HCT116 (cell line): ENCODE measurements around the gene HADH. TPM values are rescaled to one million over a fixed set of nuclear protein-coding genes. Genes with fewer than 3 reads are reported as not detected.

Source experiments
- ATAC-seq: fragments of 200-7000 bp; cut with Tn5 transposase; 2 replicates; pipeline ENCODE4 v1.9.1; 2020; ENCODE audit warnings: mild to moderate bottlenecking, moderate library complexity
- BruUV-seq: library from RNA; stranded (reverse); fragments of 400-500 nt; replicated peaks from 2 replicates; lab custom pipeline; 2021; lab: Mats Ljungman, UMichigan
- CTCF ChIA-PET: fragments of 300-600 bp; sonication (Branson Sonifier 250); formaldehyde crosslinking; loops from one replicate; lab custom pipeline; 2021; ENCODE audit warnings: antibody characterized with exemption; lab: Charles Lee
- POLR2A ChIA-PET: fragments of 300-600, 350-600 bp; sonication (Branson Sonifier 250); formaldehyde crosslinking; loops from one replicate; lab custom pipeline; 2021; ENCODE audit warnings: antibody characterized with exemption; lab: Charles Lee
- RAD21 ChIA-PET, 2 experiments: fragments of 300-600 bp; sonication (Branson Sonifier 250); formaldehyde crosslinking; loops; one replicate each; lab custom pipeline; 2023; ENCODE audit warnings: low total read pairs in 2 of 2; ENCODE audit not compliant: uncharacterized antibody in 2 of 2, unreplicated experiment in 2 of 2, low non-redundant PET in 1 of 2; lab: Charles Lee
- DNase-seq: peaks from one replicate; pipeline ENCODE4 v3.0.0-alpha.2; 2010; ENCODE audit warnings: low read depth, low spot score
- H2AFZ ChIP-seq: fragments of 200-600 bp; shearing (Covaris generic), sonication (generic); 2 replicates; pipeline ENCODE4 v1.6.1; 2017; ENCODE audit warnings: low read depth, mixed run types, mixed read lengths, antibody characterized with exemption, low read length; ENCODE audit not compliant: poor library complexity, severe bottlenecking
- H3K27ac ChIP-seq: 2 replicates; pipeline ENCODE4 v1.5.1; 2012; ENCODE audit warnings: low read depth, low read length
- H3K27me3 ChIP-seq: fragments of 200-600 bp; sonication (generic); 2 replicates; pipeline ENCODE4 v1.6.1; 2016; ENCODE audit warnings: mixed run types, low read length, mixed read lengths; ENCODE audit not compliant: insufficient read depth
- H3K36me3 ChIP-seq, 2 experiments: fragments of 200-500 bp in 1 of 2; fragments of 200-600 bp in 1 of 2; sonication (Bioruptor generic) in 1 of 2; sonication (generic) in 1 of 2; 2 replicates each; pipeline versions ENCODE4 v1.5.1 to v1.6.1; 2014 to 2016; ENCODE audit warnings: low read length in 2 of 2, inconsistent platforms in 1 of 2, mixed read lengths in 1 of 2, mixed run types in 1 of 2; ENCODE audit not compliant: insufficient read depth in 2 of 2, control insufficient read depth in 1 of 2
- H3K4me1 ChIP-seq, 2 experiments: fragments of 200-600 bp in 1 of 2; sonication (generic) in 1 of 2; 2 replicates each; pipeline versions ENCODE4 v1.5.1 to v1.6.1; 2012 to 2017; ENCODE audit warnings: low read length in 2 of 2, inconsistent platforms in 1 of 2, mild to moderate bottlenecking in 1 of 2, mixed read lengths in 1 of 2, mixed run types in 1 of 2, moderate library complexity in 1 of 2; ENCODE audit not compliant: insufficient read depth in 2 of 2, control insufficient read depth in 1 of 2
- H3K4me2 ChIP-seq: fragments of 200-600 bp; sonication (generic); 2 replicates; pipeline ENCODE4 v1.6.1; 2017; ENCODE audit warnings: mixed run types, low read length, mixed read lengths
- H3K4me3 ChIP-seq, 2 experiments: fragments of 200-600 bp in 1 of 2; sonication (generic) in 1 of 2; replicated peaks in 1 of 2; 2 replicates each; pipeline ENCODE4 v1.5.1; 2011 to 2016; ENCODE audit warnings: low read length in 2 of 2, control low read depth in 1 of 2, low read depth in 1 of 2, mild to moderate bottlenecking in 1 of 2, mixed read lengths in 1 of 2, mixed run types in 1 of 2
- H3K79me2 ChIP-seq: fragments of 200-600 bp; sonication (generic); 2 replicates; pipeline ENCODE4 v1.6.1; 2017; ENCODE audit warnings: mild to moderate bottlenecking, mixed run types, low read length, moderate library complexity, mixed read lengths; ENCODE audit not compliant: insufficient read depth
- H3K9ac ChIP-seq: fragments of 200-600 bp; sonication (generic); 2 replicates; pipeline ENCODE4 v1.6.1; 2016; ENCODE audit warnings: low read length, mixed read lengths
- H3K9me2 ChIP-seq: fragments of 200-600 bp; sonication (generic), shearing (Covaris generic); 2 replicates; pipeline ENCODE4 v1.6.1; 2017; ENCODE audit warnings: mixed run types, mild to moderate bottlenecking, moderate library complexity; ENCODE audit not compliant: insufficient read depth
- H3K9me3 ChIP-seq, 2 experiments: fragments of 200-500 bp in 1 of 2; fragments of 200-600 bp in 1 of 2; sonication (Bioruptor generic) in 1 of 2; sonication (generic) in 1 of 2; 2 replicates each; pipeline ENCODE4 v1.6.1; 2014 to 2017; ENCODE audit warnings: low read length in 2 of 2, mixed read lengths in 2 of 2, inconsistent platforms in 1 of 2, low read depth in 1 of 2, mild to moderate bottlenecking in 1 of 2, mixed run types in 1 of 2, moderate library complexity in 1 of 2; ENCODE audit not compliant: control insufficient read depth in 1 of 2, insufficient read depth in 1 of 2
- H4K20me1 ChIP-seq: fragments of 200-600 bp; sonication (generic), shearing (Covaris generic); 2 replicates; pipeline ENCODE4 v1.6.1; 2017; ENCODE audit warnings: mixed run types, mild to moderate bottlenecking, moderate library complexity; ENCODE audit not compliant: insufficient read depth
- EGR1 ChIP-seq: IDR thresholded peaks from 2 replicates; pipeline ENCODE4 v1.6.1; 2012; ENCODE audit warnings: low read depth
- ELF1 ChIP-seq: IDR thresholded peaks from 2 replicates; pipeline ENCODE4 v1.6.1; 2012; ENCODE audit warnings: low read depth, borderline replicate concordance
- POLR2A ChIP-seq: IDR thresholded peaks from 2 replicates; pipeline ENCODE4 v1.7.0; 2011; ENCODE audit warnings: borderline replicate concordance; ENCODE audit not compliant: insufficient read depth, insufficient read length; ENCODE audit errors: extremely low read depth
- RAD21 ChIP-seq: IDR thresholded peaks from 2 replicates; pipeline ENCODE4 v1.6.1; 2012; ENCODE audit warnings: low read depth, mild to moderate bottlenecking
- SIN3A ChIP-seq: IDR thresholded peaks from 2 replicates; pipeline ENCODE4 v1.6.1; 2012; ENCODE audit warnings: low read depth
- TCF7L2 ChIP-seq: IDR thresholded peaks from 2 replicates; pipeline ENCODE4 v1.7.0; 2011; ENCODE audit warnings: borderline replicate concordance, inconsistent platforms; ENCODE audit not compliant: insufficient read depth, insufficient read length; ENCODE audit errors: extremely low read depth
- ZNF274 ChIP-seq: fragments of 200-500 bp; sonication (Bioruptor generic); IDR thresholded peaks from 2 replicates; pipeline ENCODE4 v1.6.1; 2014; ENCODE audit warnings: mild to moderate bottlenecking, low read depth, low read length, inconsistent platforms
- intact Hi-C: fragments of 100-400 bp; cut with micrococcal nuclease; formaldehyde crosslinking; loops from 2 replicates; pipeline ENCODE4 v1.10.0; 2022
- total RNA-seq: library from RNA; stranded (reverse); gene quantifications from one replicate; pipeline ENCODE4 v1.2.1, GENCODE V29; 2021; ENCODE audit not compliant: unreplicated experiment
- TF ChIP-seq, protein P1 (sequence below): IDR thresholded peaks from 2 replicates; pipeline ENCODE4 v1.6.1; 2012; ENCODE audit warnings: low read depth
- TF ChIP-seq, protein P2 (sequence below): IDR thresholded peaks from 2 replicates; pipeline ENCODE4 v1.6.1; 2012
- TF ChIP-seq, protein P3 (sequence below): IDR thresholded peaks from 2 replicates; pipeline ENCODE4 v1.6.1; 2011; ENCODE audit warnings: mild to moderate bottlenecking, low read length, moderate library complexity; ENCODE audit not compliant: insufficient replicate concordance; ENCODE audit errors: extremely low read depth

The HADH gene
- total RNA-seq, 1 experiment from 2014 or later = 30.2 TPM

DNA sequence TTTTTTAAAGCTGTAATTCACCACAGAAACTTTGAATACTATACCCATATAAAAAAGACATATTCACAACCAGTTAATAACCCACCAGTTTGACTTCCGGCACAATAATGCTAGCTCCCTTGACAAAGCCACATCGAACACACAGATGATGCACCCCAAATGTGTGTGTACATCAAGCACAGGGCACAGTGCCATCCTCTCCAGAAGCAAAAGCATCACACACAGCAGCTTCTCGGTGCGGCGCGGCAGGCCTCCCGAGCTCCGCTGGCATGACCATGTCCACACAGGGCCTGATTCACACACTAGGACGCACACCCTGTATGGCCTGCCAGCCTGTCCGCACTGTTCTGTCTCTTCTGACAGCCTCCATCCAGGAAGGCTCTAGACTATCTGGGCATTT lies 91.1 kb downstream of the HADH start:
- no peak for ATAC-seq
- H3K4me2 ChIP-seq = no peak overlapping the region
- CTCF ChIA-PET = no interaction called here

DNA sequence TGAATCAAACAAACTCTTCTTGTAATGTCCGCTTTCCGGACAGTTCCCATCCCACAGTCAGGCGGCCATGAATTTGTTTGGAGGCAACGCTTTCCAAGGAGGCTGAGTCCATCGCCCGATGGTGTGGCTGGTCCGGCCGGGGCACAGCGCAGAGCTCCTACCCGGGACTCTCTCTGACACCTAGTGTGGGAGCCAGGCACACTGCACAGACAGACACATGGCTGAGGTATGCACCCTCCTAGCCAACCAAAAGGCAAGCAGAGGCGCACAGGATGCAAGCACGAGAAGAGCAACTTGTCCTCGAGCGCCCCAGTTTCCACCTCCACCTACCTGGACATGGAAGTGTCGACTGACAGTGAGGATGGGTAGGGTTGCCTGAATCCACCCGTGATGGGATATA lies 91.6 kb downstream of the HADH start:
- H3K4me2 ChIP-seq = no peak overlapping the region
- H3K27me3 ChIP-seq = peaks cover 19% of the 10 kb centered on the region; the same call in 1 of the 2 replicates
- no peaks in the 10 kb centered on the region for H3K9me3 ChIP-seq
- H3K79me2 ChIP-seq = no peaks in the 10 kb centered on the region
- H3K4me3 ChIP-seq = no peak overlapping the region
- ChIA-PET POLR2A (no interaction called here), RAD21 (no interaction called here), CTCF (no interaction called here)
- H3K9me2 ChIP-seq = no peaks in the 10 kb centered on the region
- intact Hi-C loops = no loop called here
- no peak overlapping the region for H3K9ac ChIP-seq
- no peak for DNase-seq
- H3K36me3 ChIP-seq = no peaks in the 10 kb centered on the region
- no TSS peak for BruUV-seq
- H3K4me1 ChIP-seq = no peaks in the 10 kb centered on the region
- no peak overlapping the region for H3K27ac ChIP-seq
- H4K20me1 ChIP-seq = no peaks in the 10 kb centered on the region
- no peak overlapping the region for H2AFZ ChIP-seq
- no peak for ATAC-seq
- no peak for TF ChIP-seq TCF7L2
- TF ChIP-seq, protein P1, sequence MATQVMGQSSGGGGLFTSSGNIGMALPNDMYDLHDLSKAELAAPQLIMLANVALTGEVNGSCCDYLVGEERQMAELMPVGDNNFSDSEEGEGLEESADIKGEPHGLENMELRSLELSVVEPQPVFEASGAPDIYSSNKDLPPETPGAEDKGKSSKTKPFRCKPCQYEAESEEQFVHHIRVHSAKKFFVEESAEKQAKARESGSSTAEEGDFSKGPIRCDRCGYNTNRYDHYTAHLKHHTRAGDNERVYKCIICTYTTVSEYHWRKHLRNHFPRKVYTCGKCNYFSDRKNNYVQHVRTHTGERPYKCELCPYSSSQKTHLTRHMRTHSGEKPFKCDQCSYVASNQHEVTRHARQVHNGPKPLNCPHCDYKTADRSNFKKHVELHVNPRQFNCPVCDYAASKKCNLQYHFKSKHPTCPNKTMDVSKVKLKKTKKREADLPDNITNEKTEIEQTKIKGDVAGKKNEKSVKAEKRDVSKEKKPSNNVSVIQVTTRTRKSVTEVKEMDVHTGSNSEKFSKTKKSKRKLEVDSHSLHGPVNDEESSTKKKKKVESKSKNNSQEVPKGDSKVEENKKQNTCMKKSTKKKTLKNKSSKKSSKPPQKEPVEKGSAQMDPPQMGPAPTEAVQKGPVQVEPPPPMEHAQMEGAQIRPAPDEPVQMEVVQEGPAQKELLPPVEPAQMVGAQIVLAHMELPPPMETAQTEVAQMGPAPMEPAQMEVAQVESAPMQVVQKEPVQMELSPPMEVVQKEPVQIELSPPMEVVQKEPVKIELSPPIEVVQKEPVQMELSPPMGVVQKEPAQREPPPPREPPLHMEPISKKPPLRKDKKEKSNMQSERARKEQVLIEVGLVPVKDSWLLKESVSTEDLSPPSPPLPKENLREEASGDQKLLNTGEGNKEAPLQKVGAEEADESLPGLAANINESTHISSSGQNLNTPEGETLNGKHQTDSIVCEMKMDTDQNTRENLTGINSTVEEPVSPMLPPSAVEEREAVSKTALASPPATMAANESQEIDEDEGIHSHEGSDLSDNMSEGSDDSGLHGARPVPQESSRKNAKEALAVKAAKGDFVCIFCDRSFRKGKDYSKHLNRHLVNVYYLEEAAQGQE = no peak
- TF ChIP-seq SIN3A = no peak
- TF ChIP-seq POLR2A = no peak
- no peak for TF ChIP-seq EGR1
- TF ChIP-seq ELF1 = no peak

More for the DNA sequence above, 91.1 kb downstream of the HADH start:
- Histone ChIP-seq H3K9ac (no peak overlapping the region), H3K9me2 (no peaks in the 10 kb centered on the region), H4K20me1 (no peaks in the 10 kb centered on the region), H3K4me3 (no peak overlapping the region), H3K36me3 (no peaks in the 10 kb centered on the region), H3K27me3 (peaks cover 19% of the 10 kb centered on the region; the same call in 1 of the 2 replicates), H3K79me2 (no peaks in the 10 kb centered on the region), H2AFZ (no peak overlapping the region), H3K9me3 (no peaks in the 10 kb centered on the region), H3K4me1 (no peaks in the 10 kb centered on the region), H3K27ac (no peak overlapping the region)
- intact Hi-C loops = no loop called here
- TF ChIP-seq, protein P2, sequence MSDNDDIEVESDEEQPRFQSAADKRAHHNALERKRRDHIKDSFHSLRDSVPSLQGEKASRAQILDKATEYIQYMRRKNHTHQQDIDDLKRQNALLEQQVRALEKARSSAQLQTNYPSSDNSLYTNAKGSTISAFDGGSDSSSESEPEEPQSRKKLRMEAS = no peak
- TF ChIP-seq RAD21 (no peak), TCF7L2 (no peak), POLR2A (no peak), ZNF274 (no peak)
- TF ChIP-seq, protein P3, sequence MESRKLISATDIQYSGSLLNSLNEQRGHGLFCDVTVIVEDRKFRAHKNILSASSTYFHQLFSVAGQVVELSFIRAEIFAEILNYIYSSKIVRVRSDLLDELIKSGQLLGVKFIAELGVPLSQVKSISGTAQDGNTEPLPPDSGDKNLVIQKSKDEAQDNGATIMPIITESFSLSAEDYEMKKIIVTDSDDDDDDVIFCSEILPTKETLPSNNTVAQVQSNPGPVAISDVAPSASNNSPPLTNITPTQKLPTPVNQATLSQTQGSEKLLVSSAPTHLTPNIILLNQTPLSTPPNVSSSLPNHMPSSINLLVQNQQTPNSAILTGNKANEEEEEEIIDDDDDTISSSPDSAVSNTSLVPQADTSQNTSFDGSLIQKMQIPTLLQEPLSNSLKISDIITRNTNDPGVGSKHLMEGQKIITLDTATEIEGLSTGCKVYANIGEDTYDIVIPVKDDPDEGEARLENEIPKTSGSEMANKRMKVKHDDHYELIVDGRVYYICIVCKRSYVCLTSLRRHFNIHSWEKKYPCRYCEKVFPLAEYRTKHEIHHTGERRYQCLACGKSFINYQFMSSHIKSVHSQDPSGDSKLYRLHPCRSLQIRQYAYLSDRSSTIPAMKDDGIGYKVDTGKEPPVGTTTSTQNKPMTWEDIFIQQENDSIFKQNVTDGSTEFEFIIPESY = no peak
- ChIA-PET RAD21 (no interaction called here), POLR2A (no interaction called here)
- no TSS peak for BruUV-seq
- DNase-seq = no peak
